ENCODE data around the gene ASPHD1.
A peak's percentile ranks its signal among the peaks of the same experiment; 100 is the strongest.

- TF ChIP-seq CTCF (conservative IDR thresholded peaks at IDR 0.05 in 1 of 2, IDR thresholded peaks at IDR 0.05 in 1 of 2; ENCODE audit: extremely low read depth in 1 of 2, insufficient read depth in 1 of 2, low read depth in 1 of 2, low read length in 2 of 2) (peak in 1 of 2 donors; percentile 33), EZH2 (IDR thresholded peaks at IDR 0.05; ENCODE audit: borderline replicate concordance, low read length) (no peak)
These were observed 37.9 kb upstream of the ASPHD1 start for GRCh38 chr16:29862383-29862883.

All from mammary epithelial cell (primary cell).